Stomach (tissue), 9 donors: ENCODE data around the gene ALAD. TPM values are rescaled to one million over a fixed set of nuclear protein-coding genes. Genes with fewer than 3 reads are reported as not detected.

Source experiments
- DNase-seq, 2 donors: peaks; one replicate each; pipeline versions ENCODE4 v3.0.0 to v3.0.0-alpha.2; 2013 to 2019
- H3K27ac ChIP-seq, 5 donors: fragments of 200-600 bp in 4 of 5; sonication (generic) in 4 of 5; one replicate each; pipeline ENCODE4 v1.5.1; 2013 to 2019; ENCODE audit warnings: mild to moderate bottlenecking in 1 of 5, moderate library complexity in 1 of 5
- H3K27me3 ChIP-seq, 3 donors: fragments of 200-600 bp; sonication (generic); one replicate each; pipeline ENCODE4 v1.5.1; 2017 to 2019; ENCODE audit warnings: mixed run types in 1 of 3
- H3K36me3 ChIP-seq, 4 donors: fragments of 200-600 bp; sonication (generic); 1 replicate in 3 of 4; 2 replicates in 1 of 4; pipeline ENCODE4 v1.5.1; 2016 to 2019
- H3K4me1 ChIP-seq, 4 donors: fragments of 200-600 bp; sonication (generic); one replicate each; pipeline ENCODE4 v1.5.1; 2016 to 2019
- H3K4me3 ChIP-seq, 4 donors: fragments of 200-600 bp; sonication (generic) in 3 of 4; one replicate each; pipeline ENCODE4 v1.5.1; 2016 to 2019; ENCODE audit warnings: mild to moderate bottlenecking in 1 of 4
- H3K9me3 ChIP-seq, 4 donors: fragments of 200-600 bp; sonication (generic); one replicate each; pipeline ENCODE4 v1.5.1; 2016 to 2019
- CTCF ChIP-seq, 7 experiments: fragments of 450-650 bp in 4 of 7; fragments of 200-600 bp in 3 of 7; sonication (generic) in 3 of 7; IDR thresholded peaks; one replicate each; pipeline ENCODE4 v1.5.1; 2016 to 2019; ENCODE audit warnings: antibody characterized with exemption in 7 of 7, control low read depth in 2 of 7, mild to moderate bottlenecking in 1 of 7
- EP300 ChIP-seq: sonication (generic); formaldehyde crosslinking; IDR thresholded peaks from one replicate; pipeline ENCODE4 v1.6.1; 2017; ENCODE audit warnings: antibody characterized with exemption
- POLR2A ChIP-seq, 4 donors: fragments of 450-650 bp; IDR thresholded peaks; one replicate each; pipeline ENCODE4 v1.6.1; 2016; ENCODE audit warnings: antibody characterized with exemption in 4 of 4, control low read depth in 2 of 4, mild to moderate bottlenecking in 1 of 4, moderate library complexity in 1 of 4
- POLR2AphosphoS5 ChIP-seq, 3 donors: sonication (generic); formaldehyde crosslinking; IDR thresholded peaks; one replicate each; pipeline ENCODE4 v1.6.1; 2016; ENCODE audit warnings: antibody characterized with exemption in 3 of 3
- WGBS, 5 donors: extraction: QIAGEN DNeasy Blood & Tissue Kit in 3 of 5; methylation state at CpG; one replicate each; pipeline versions ENCODE4 v1.1.5 to v1.1.7; 2013 to 2018; 5-methylcytosine and 5-hydroxymethylcytosine counted together
- intact Hi-C: fragments of 100-400 bp; cut with DNase I; formaldehyde crosslinking; loops from one replicate; pipeline ENCODE4 v1.15.1; 2023; ENCODE audit warnings: low total_unique reads
- polyA plus RNA-seq, 3 donors: library from polyadenylated mRNA; stranded (reverse); fragments of 200-250 nt; gene quantifications; one replicate each; pipeline ENCODE4 v1.2.3, GENCODE V29; 2013
- total RNA-seq, 5 donors: library from RNA; depleted of rRNA; stranded (reverse); fragments of >200 nt; gene quantifications; one replicate each; pipeline versions ENCODE4 v1.1.0 to v1.2.3, GENCODE V29; 2014 to 2016
- donor health status: healthy with polysubstance abuse.
- donor health status: Bipolar disorder and iron deficiency.
- donor health status: healthy.

ALAD gene
- total and polyA plus RNA-seq, 8 donors: 30.8 to 102 (median 52.5) TPM

- Histone ChIP-seq H3K36me3 (no peaks in the 10 kb centered on the region), H3K4me3 (peak within 1 kb of the TSS; percentile 72 to 93 (median 92)), H3K9me3 (no peaks in the 10 kb centered on the region), H3K27me3 (no peaks in the 10 kb centered on the region), H3K4me1 (peaks cover 8 to 37% (median 20%) of the 10 kb centered on the region in 4 donors), H3K27ac (peak within 1 kb of the TSS; percentile 72 to 87 (median 76))
- DNase-seq: peak; percentile 90 to 97
- peak; percentile 66 to 83 (median 66) for TF ChIP-seq POLR2AphosphoS5 (IDR thresholded peaks at IDR 0.05)
- no peak for TF ChIP-seq POLR2A (IDR thresholded peaks at IDR 0.05)
- TF ChIP-seq CTCF (IDR thresholded peaks at IDR 0.05): peak in 1 of 7 experiments; percentile 4
- intact Hi-C loops: loop anchor here (10.0 kb wide), 1 partner anchor 55 kb away; no protein-coding TSS in a partner anchor
- WGBS, 5 donors: 0 to 1% (median 0%) methylated on average over 17 to 46 of the region's 46 CpGs
Measured at GRCh38 chr9:113340011-113340699, 60.9 kb downstream of the ALAD start, which contains the start of gene WDR31. Gene WDR31, minus strand, starts transcription at chr9:113340275. Its CDS starts 8,253 bp downstream, at chr9:113332022.

- H3K9me3 ChIP-seq: no peaks in the 10 kb centered on the region
- intact Hi-C loops: no loop called here
- 93 to 100% (median 95%) methylated on average over 2 of the region's 2 CpGs for WGBS, 5 donors
- DNase-seq: no peak
- H3K4me1 ChIP-seq: peaks cover 5 to 23% (median 14%) of the 10 kb centered on the region in 4 donors
- H3K27ac ChIP-seq: no peak overlapping the region
- H3K27me3 ChIP-seq: no peaks in the 10 kb centered on the region
- no peak overlapping the region for H3K4me3 ChIP-seq
- TF ChIP-seq CTCF (IDR thresholded peaks at IDR 0.05) (no peak), EP300 (no peak), POLR2A (IDR thresholded peaks at IDR 0.05) (no peak), POLR2AphosphoS5 (IDR thresholded peaks at IDR 0.05) (no peak)
- H3K36me3 ChIP-seq: no peaks in the 10 kb centered on the region
Measured at GRCh38 chr9:113337714-113338113, 63.4 kb downstream of the ALAD start.

Other genes with a start within 250 kb of the ALAD start
- 10 to 100 TPM; 11.1 to 36.6 (median 23.8) TPM for gene FKBP15, start 180.0 kb downstream of the ALAD start, total RNA-seq
- gene FKBP15, start 180.0 kb downstream of the ALAD start, polyA plus RNA-seq: 1 to 10 TPM; 5.5 to 9.6 (median 6.0) TPM
- 100 to 1,000 TPM in 1 of 5 donors, 10 to 100 TPM in 4; 11.1 to 106 (median 18.8) TPM for gene SLC31A1, start 179.7 kb downstream of the ALAD start, total RNA-seq
- gene SLC31A1, start 179.7 kb downstream of the ALAD start, polyA plus RNA-seq: 1 to 10 TPM; 4.7 to 8.2 (median 4.9) TPM
- 10 to 100 TPM in 4 of 5 donors, 1 to 10 TPM in 1; 7.2 to 46.1 (median 25.4) TPM for gene CDC26, start 125.7 kb downstream of the ALAD start, total RNA-seq
- 10 to 100 TPM; 28.2 to 66.4 (median 45.3) TPM for gene CDC26, start 125.7 kb downstream of the ALAD start, polyA plus RNA-seq
- gene PRPF4, start 125.6 kb downstream of the ALAD start, total RNA-seq: 10 to 100 TPM in 2 of 5 donors, 1 to 10 TPM in 3; 3.2 to 25.0 (median 9.9) TPM
- gene PRPF4, start 125.6 kb downstream of the ALAD start, polyA plus RNA-seq: 10 to 100 TPM in 2 of 3 donors, 1 to 10 TPM in 1; 7.8 to 11.4 (median 10.0) TPM
- 1 to 10 TPM in 2 of 5 donors, under 1 TPM in 1, not detected in 2; 0.43 to 5.0 (median 1.8) TPM for gene RNF183, start 97.9 kb downstream of the ALAD start, total RNA-seq
- 1 to 10 TPM in 2 of 3 donors, under 1 TPM in 1; 0.46 to 5.6 (median 1.2) TPM for gene RNF183, start 97.9 kb downstream of the ALAD start, polyA plus RNA-seq
- gene WDR31, start 61.0 kb downstream of the ALAD start, total RNA-seq: 1 to 10 TPM in 2 of 5 donors, under 1 TPM in 2, not detected in 1; 0.29 to 5.0 (median 0.96) TPM
- gene WDR31, start 61.0 kb downstream of the ALAD start, polyA plus RNA-seq: 1 to 10 TPM; 1.2 to 1.5 (median 1.3) TPM
- 10 to 100 TPM in 4 of 5 donors, 1 to 10 TPM in 1; 2.2 to 60.3 (median 16.0) TPM for gene BSPRY, start 51.7 kb downstream of the ALAD start, total RNA-seq
- 10 to 100 TPM; 16.1 to 28.9 (median 24.5) TPM for gene BSPRY, start 51.7 kb downstream of the ALAD start, polyA plus RNA-seq
- 100 to 1,000 TPM in 3 of 5 donors, 10 to 100 TPM in 2; 41.3 to 120 (median 104) TPM for gene HDHD3, start 24.3 kb downstream of the ALAD start, total RNA-seq
- gene HDHD3, start 24.3 kb downstream of the ALAD start, polyA plus RNA-seq: 10 to 100 TPM; 42.5 to 81.1 (median 51.6) TPM
- gene POLE3, start 9.4 kb upstream of the ALAD start, total RNA-seq: 10 to 100 TPM in 3 of 5 donors, 1 to 10 TPM in 2; 4.1 to 47.4 (median 25.4) TPM
- gene POLE3, start 9.4 kb upstream of the ALAD start, polyA plus RNA-seq: 10 to 100 TPM; 31.0 to 39.1 (median 31.9) TPM
- gene C9orf43, start 9.5 kb upstream of the ALAD start, total RNA-seq: under 1 TPM in 2 of 5 donors, not detected in 3; 0.55 to 0.58 TPM
- gene C9orf43, start 9.5 kb upstream of the ALAD start, polyA plus RNA-seq: under 1 TPM; 0.19 to 0.61 (median 0.58) TPM
- 10 to 100 TPM; 27.0 to 71.4 (median 49.2) TPM for gene RGS3, start 62.4 kb upstream of the ALAD start, total RNA-seq
- gene RGS3, start 62.4 kb upstream of the ALAD start, polyA plus RNA-seq: 10 to 100 TPM; 26.6 to 41.0 (median 30.4) TPM